ENCODE data around the gene MNAT1. TPM values are rescaled to one million over a fixed set of nuclear protein-coding genes. Genes with fewer than 3 reads are reported as not detected.
"Not testable (repeated sequence)": the region's sequence is repeated elsewhere in the genome, so short reads cannot be mapped to it uniquely, and the experiment has no call there.

The MNAT1 gene
- total RNA-seq, 2 donors from 2014 or later, result 20.2 to 29.7 TPM

DNA sequence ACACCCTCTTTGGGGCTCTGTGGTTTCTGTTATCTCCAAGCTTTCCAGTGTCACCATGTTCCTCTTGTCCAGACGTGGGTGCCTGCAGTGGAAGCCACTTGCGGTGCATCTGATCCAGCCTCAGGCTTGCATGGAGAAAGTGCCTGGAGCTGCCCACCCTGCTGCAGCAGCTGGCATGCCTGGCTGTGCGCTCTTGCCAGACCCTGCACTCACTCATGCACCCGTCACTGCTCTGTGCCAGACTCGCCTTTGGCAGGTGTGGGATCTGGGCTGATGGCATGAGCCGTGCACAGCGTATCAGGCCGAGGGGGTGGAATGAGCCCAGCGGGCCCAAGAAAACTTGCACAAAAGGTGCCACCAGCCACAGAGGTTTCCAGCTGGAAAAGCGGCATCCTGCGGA, 105.1 kb downstream of the MNAT1 start:
- Histone ChIP-seq H3K27me3 (no peaks in the 10 kb centered on the region), H3K27ac (no peak overlapping the region), H3K9me3 (no peaks in the 10 kb centered on the region), H3K36me3 (no peaks in the 10 kb centered on the region), H3K4me3 (no peak overlapping the region), H3K4me1 (no peaks in the 10 kb centered on the region)
- DNase-seq (ENCODE audit: low spot score), result no peak
- TF ChIP-seq, protein P1, sequence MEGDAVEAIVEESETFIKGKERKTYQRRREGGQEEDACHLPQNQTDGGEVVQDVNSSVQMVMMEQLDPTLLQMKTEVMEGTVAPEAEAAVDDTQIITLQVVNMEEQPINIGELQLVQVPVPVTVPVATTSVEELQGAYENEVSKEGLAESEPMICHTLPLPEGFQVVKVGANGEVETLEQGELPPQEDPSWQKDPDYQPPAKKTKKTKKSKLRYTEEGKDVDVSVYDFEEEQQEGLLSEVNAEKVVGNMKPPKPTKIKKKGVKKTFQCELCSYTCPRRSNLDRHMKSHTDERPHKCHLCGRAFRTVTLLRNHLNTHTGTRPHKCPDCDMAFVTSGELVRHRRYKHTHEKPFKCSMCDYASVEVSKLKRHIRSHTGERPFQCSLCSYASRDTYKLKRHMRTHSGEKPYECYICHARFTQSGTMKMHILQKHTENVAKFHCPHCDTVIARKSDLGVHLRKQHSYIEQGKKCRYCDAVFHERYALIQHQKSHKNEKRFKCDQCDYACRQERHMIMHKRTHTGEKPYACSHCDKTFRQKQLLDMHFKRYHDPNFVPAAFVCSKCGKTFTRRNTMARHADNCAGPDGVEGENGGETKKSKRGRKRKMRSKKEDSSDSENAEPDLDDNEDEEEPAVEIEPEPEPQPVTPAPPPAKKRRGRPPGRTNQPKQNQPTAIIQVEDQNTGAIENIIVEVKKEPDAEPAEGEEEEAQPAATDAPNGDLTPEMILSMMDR (IDR thresholded peaks at IDR 0.05), result no peak

DNA sequence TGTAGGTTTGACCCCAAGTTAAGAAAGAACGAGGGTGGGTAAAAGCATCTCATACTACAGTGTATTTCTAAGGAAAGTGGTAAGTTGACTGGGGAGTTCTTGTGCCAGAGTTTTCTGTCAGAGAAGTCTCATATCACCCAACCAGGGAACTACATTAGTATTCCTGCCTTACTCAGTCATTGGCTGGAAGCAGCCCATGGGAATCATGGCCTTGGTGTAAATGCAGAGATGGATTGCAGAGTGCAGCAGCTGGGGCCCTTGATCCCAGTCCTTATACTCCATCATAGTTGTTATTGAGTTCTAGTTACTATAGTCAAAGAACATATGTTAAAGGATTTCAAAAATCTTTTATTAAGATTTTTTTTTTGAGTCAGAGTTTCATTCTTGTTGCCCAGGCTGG, 105.8 kb downstream of the MNAT1 start:
- no peaks in the 10 kb centered on the region for H3K27me3 ChIP-seq
- no peak for DNase-seq (ENCODE audit: low spot score)
- no peaks in the 10 kb centered on the region for H3K9me3 ChIP-seq
- no peaks in the 10 kb centered on the region for H3K36me3 ChIP-seq
- no peaks in the 10 kb centered on the region for H3K4me1 ChIP-seq
- no peak overlapping the region for H3K27ac ChIP-seq
- TF ChIP-seq, protein P1 (IDR thresholded peaks at IDR 0.05), result no peak
- H3K4me3 ChIP-seq, result no peak overlapping the region

GRCh38 chr14:60845523-60845922, 111.0 kb downstream of the MNAT1 start:
- TF ChIP-seq, protein P1 (IDR thresholded peaks at IDR 0.05), result no peak
- Histone ChIP-seq H3K27me3 (no peaks in the 10 kb centered on the region), H3K27ac (no peak overlapping the region), H3K4me1 (no peaks in the 10 kb centered on the region), H3K36me3 (no peaks in the 10 kb centered on the region), H3K9me3 (peaks cover 0 to 15% of the 10 kb centered on the region in 2 donors), H3K4me3 (no peak overlapping the region)
- DNase-seq (ENCODE audit: low spot score), result no peak

DNA sequence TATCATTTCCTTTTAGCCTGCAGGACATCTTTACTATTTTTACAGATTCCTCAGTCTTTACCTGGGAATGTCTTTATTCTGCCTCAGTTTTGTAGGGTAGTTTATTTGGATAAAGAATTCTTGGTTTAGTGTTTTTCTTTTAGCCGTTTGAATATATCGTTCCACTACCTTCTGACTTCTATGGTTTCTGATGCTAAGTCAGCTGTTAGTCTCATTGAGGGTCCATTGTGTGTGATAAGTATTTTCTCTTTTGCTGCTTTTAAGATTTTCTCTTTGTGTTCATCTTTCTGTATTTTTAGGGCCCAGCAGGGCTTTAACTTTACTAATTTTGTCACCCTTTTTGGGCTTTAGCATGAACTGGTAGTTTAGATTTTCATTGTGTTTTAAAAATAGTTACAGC, 113.5 kb downstream of the MNAT1 start:
- TF ChIP-seq, protein P1 (IDR thresholded peaks at IDR 0.05), result no peak
- Histone ChIP-seq H3K27ac (no peak overlapping the region), H3K4me1 (no peaks in the 10 kb centered on the region), H3K4me3 (no peak overlapping the region), H3K36me3 (no peaks in the 10 kb centered on the region), H3K27me3 (no peaks in the 10 kb centered on the region), H3K9me3 (peaks cover 0 to 15% of the 10 kb centered on the region in 2 donors)
- no peak for DNase-seq (ENCODE audit: low spot score)

- not testable (repeated sequence) for H3K4me3 ChIP-seq; H3K4me1 ChIP-seq; DNase-seq (ENCODE audit: low spot score); H3K36me3 ChIP-seq; H3K27me3 ChIP-seq; H3K27ac ChIP-seq
- peaks cover 0 to 15% of the 10 kb centered on the region in 2 donors for H3K9me3 ChIP-seq
Measured at GRCh38 chr14:60851692-60852091, 117.1 kb downstream of the MNAT1 start.

DNA sequence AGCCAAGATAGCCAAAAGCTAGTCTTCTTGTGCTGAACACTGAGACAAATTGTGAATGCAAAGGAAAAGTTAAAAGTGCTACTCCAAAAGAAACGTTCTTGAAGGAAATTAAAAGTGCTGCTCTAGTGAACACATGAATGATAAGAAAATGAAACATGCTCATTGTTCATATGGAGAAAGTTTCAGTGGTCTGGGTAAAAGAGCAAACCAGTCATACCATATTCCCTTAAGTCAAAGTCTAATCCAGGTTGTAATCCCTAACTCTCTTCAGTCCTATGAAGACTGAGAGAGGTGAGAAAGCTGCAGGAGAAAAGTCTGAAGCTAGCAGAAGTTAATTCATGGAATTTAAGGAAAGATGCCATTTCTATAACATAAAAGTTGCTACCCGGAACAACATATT, 121.5 kb downstream of the MNAT1 start:
- Histone ChIP-seq H3K4me1 (no peaks in the 10 kb centered on the region), H3K36me3 (no peaks in the 10 kb centered on the region), H3K27ac (no peak overlapping the region), H3K9me3 (no peaks in the 10 kb centered on the region), H3K27me3 (no peaks in the 10 kb centered on the region), H3K4me3 (no peak overlapping the region)
- DNase-seq (ENCODE audit: low spot score), result no peak
- TF ChIP-seq, protein P1 (IDR thresholded peaks at IDR 0.05), result no peak

Data from right atrium auricular region (tissue), 2 donors.